Limb (tissue), 2 donors: ENCODE measurements around the gene TFAP2D.

Experiments
- DNase-seq, 2 donors: peaks; one replicate each; pipeline ENCODE4 v3.0.0-alpha.2; 2016; ENCODE audit errors: extremely low spot score in 2 of 2

The TFAP2D gene

GRCh38 chr6:50713226-50713625, at the start of gene TFAP2D:
TSS of gene TFAP2D (plus strand) at chr6:50713526. CDS start at chr6:50714056, 530 bp downstream.
- no peak for DNase-seq

- DNase-seq = no peak
Observed at GRCh38 chr6:50663806-50664205, 49.5 kb upstream of the TFAP2D start.

GRCh38 chr6:50666089-50666488, 47.2 kb upstream of the TFAP2D start:
- no peak for DNase-seq

- DNase-seq = no peak
Observed at GRCh38 chr6:50681213-50681824, 32.0 kb upstream of the TFAP2D start.

- DNase-seq = no peak
Observed at GRCh38 chr6:50689210-50689609, 24.1 kb upstream of the TFAP2D start.

GRCh38 chr6:50691814-50692495, 21.4 kb upstream of the TFAP2D start:
- no peak for DNase-seq

- DNase-seq = no peak
Observed at GRCh38 chr6:50698546-50698945, 14.8 kb upstream of the TFAP2D start.

GRCh38 chr6:50699051-50699775, 14.1 kb upstream of the TFAP2D start:
- peak in 1 of 2 donors; percentile 52 for DNase-seq

GRCh38 chr6:50706575-50706974, 6.8 kb upstream of the TFAP2D start:
- no peak for DNase-seq

GRCh38 chr6:50707191-50707590, 6.1 kb upstream of the TFAP2D start:
- no peak for DNase-seq

- DNase-seq = peak in 1 of 2 donors; percentile 3
Observed at GRCh38 chr6:50707652-50708300, 5.5 kb upstream of the TFAP2D start.

GRCh38 chr6:50708664-50709365, 4.5 kb upstream of the TFAP2D start:
- no peak for DNase-seq

GRCh38 chr6:50709366-50709734, 4.0 kb upstream of the TFAP2D start:
- no peak for DNase-seq

GRCh38 chr6:50711686-50712085, 1.6 kb upstream of the TFAP2D start:
- no peak for DNase-seq

GRCh38 chr6:50712291-50712690, 1.0 kb upstream of the TFAP2D start:
- DNase-seq = no peak

GRCh38 chr6:50713977-50714486, 706 bp downstream of the TFAP2D start:
- no peak for DNase-seq

- DNase-seq = no peak
Observed at GRCh38 chr6:50714487-50715379, 1.4 kb downstream of the TFAP2D start.

- no peak for DNase-seq
Observed at GRCh38 chr6:50716899-50717509, 3.7 kb downstream of the TFAP2D start.

GRCh38 chr6:50717734-50718457, 4.6 kb downstream of the TFAP2D start:
- DNase-seq = no peak
